HuH-7 (cell line): ENCODE results near the gene PPP2R1B.
A peak's percentile ranks its signal among the peaks of the same experiment; 100 is the strongest.
"Not testable (repeated sequence)": the region's sequence is repeated elsewhere in the genome, so short reads cannot be mapped to it uniquely, and the experiment has no call there.

Experiments used
- DNase-seq: peaks from one replicate; pipeline ENCODE4 v3.0.0; 2011; ENCODE audit warnings: low spot score

Gene PPP2R1B

DNA sequence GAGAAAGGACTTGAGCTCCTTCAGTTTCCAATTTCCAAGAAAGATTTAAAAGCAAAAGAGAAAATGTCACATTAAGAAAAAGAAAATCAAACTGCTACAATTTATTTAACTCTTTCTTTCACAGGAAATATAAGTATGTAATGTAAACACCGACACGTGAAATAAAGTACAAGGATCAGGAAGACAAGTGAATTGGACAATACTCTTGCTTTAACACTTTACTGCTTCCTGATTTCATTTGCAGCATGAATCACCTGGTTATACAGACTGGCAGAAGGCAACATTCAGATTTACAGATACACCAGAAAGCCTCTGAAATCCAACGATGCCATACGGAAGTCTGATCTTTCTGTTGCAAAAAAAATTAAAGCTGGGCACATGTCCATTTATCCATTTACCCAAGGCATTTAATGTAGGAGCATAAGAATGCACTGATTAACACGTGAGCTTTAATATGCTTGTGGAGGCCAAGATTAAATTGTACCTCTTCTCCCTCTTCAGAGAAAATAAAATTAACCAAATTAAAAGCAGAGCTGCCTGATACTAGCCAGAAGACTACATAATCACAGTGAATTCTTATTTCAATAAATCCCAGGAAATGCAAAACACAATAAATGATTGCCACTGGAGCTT lies 16.0 kb upstream of the PPP2R1B start:
- DNase-seq, result no peak

DNA sequence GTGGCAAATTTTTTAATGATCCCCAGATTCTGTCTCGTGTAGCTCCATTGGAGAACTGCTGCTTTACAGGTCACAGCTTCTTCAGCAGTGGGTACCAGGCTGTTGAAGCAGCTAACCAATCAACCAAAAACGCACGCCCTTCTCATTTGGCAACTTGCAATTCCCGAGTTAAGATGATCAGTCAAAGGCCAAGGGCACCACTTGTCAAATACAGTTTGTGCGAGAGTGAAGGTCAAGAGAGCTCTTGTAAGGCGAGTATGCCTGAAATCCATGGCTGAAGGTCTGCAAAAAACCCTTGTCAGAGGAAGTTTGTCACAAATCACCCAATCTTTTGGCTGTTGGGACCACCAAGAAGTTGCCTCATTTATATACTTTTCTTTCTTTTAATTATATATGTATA lies 12.9 kb upstream of the PPP2R1B start:
- DNase-seq, result no peak

DNA sequence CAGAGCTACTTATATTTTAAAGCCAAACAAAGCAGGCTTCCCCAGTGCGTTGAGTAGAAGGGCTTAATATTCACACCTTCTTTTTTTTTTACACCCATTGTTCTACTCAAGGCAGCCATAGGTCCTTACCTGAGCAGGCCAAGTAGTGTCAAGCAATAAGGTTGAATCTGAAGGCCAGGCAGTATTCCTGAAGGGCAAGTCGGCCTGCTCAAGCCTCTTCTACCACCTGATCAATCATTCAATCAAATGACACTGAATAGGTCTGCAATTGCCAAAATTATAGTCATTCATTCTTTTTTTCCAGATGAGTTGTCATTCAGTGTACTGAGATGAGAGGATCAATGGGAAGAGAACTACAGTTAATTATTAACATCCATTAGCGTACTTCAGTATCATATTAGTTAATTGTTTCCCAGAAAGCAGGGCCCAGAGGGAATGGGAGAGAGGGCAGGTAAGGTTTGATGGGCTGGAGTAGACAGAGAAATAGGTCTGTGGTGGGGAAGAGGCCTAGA lies 11.9 kb upstream of the PPP2R1B start:
- no peak for DNase-seq

DNA sequence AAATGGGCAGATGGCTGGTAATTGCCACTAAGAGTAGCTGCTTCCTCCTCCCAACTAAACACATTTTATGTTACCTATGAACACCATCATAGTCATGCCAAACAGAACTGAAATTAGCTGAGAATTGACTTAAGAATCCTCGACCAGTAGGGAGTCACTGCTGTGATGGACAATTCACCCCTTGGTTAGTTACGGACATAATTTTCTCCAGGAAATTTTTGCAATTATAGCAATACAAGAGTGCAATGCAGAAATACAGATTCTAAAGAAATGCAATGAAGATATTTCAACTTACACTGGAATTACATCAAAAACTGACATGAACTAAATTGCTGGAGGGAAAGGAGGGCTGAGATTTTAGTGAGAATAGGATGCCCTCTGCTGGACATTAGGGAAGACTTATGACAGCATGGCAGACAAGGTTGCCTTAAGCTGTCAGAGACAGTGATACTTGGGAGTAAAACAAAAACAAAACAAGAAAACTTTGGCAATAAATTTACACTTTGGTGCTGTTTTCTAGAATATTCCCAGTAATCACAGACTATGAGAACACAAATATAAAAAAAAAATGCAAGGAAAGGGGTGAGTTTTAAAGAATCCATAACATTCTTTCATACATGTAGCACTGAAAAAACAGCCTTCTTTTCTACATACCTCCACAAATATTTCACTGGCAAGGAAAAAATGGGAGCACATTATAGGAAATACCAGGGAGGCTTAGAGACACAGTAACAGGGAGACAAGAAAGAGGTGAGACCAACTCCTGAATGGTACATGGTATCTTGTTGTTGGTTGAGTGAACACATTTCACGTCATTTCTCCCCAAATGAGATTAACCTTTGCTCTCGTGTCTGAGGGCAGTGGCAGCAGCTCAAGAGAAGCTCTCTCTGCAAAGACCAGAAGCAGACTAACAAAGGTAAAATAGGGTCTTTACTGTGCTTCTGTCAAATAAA lies 11.2 kb upstream of the PPP2R1B start:
- peak; percentile 32 for DNase-seq

DNA sequence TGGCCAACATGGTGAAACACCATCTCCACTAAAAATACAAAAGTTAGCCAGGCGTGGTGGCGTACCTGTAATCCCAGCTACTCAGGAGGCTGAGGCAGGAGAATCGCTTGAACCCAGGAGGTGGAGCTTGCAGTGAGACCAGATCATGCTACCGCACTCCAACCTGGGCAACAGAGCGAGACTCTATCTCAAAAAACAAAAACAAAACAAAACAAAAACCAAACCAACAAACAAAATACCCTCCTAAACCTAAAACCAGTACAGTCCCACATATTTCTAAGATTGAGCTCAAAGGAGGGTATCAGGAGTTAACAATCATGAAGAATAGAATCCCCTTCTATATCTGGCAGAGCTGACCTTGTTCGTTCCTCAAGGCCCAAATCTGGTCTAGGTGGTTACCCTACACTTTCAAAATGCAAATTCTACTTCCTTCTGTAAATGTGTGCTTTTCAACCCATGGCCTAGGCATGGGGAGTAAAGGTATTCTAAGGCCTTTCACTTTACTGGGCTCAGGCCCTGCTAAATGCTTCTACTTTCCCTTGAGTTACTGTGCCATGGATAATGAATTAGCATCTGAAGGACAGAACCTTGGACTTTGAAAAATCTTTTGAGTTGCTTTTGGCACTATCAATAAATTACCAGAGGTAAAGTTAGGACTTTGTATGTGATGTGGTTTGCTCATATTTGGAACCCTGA lies 10.4 kb upstream of the PPP2R1B start:
- DNase-seq, result no peak

DNA sequence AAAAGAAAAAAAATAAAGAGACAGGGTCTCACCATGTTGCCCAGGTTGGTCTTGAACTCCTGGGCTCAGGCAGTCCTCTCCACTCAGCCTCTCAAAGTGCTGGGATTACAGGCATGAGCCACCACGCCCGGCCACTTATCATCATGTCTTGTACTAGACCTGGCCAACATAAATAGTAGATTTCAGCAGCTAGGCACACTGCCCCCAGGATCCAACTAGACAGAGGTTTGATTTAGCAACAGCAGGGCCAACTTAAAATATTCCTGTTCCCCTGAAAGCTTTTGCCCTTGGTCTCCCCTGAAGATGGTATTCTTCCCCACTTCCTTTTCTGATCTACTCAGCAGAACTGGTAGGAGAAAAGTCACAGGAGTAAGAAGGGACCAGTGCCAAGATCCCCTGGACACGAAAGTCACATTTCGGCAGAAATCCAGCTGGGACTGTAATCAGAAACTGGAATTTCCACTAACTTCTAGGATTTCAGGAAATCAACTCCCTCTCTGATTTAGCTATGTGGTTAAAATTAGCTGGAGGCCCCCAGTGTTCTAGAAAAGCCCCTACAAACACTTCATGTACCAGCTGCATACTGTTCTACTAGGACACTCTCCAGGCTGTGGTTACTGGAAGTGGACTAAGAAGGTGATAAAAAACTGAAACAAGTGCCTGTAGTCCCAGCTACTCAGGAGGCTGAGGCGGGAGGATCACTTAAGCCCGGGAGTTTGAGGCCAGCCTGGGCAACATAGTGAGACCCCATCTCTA lies 8.9 kb upstream of the PPP2R1B start:
- no peak for DNase-seq

DNA sequence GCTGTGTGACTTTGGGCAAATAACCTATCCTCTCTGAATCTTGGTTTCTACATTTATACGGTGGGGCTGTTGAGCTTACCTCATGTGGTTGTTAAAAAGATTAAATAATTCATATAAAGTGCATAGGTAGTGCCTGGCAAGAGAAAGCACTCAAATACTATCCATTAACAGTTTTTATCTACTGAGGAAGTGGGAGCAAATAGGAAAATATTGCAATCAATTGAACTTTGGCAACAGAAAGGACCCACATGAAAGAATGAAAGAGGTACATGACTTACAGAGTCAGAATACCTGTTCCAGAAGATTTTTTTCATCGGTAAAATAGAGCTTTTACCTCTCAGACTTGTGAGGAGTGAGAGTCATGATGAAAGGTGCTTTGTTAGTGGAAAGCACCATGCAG lies 6.3 kb upstream of the PPP2R1B start:
- DNase-seq, result no peak

DNA sequence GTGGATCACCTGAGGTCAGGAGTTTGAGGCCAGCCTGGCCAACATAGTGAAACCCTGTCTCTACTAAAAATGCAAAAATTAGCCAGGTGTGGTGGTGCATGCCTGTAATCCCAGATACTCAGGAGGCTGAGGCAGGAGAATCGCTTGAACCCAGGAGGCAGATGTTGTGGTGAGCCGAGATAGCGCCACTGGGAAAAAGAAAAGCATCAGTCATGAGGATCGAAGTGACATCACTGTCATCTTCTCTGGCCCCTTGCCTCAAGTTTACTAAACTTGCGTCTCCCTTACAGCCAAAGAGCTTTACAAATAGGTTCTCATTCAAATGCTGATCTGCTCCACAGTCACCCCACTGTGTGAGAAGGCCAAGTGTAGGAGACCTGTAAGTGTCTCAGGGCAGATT lies 5.0 kb upstream of the PPP2R1B start:
- not testable (repeated sequence) for DNase-seq

DNA sequence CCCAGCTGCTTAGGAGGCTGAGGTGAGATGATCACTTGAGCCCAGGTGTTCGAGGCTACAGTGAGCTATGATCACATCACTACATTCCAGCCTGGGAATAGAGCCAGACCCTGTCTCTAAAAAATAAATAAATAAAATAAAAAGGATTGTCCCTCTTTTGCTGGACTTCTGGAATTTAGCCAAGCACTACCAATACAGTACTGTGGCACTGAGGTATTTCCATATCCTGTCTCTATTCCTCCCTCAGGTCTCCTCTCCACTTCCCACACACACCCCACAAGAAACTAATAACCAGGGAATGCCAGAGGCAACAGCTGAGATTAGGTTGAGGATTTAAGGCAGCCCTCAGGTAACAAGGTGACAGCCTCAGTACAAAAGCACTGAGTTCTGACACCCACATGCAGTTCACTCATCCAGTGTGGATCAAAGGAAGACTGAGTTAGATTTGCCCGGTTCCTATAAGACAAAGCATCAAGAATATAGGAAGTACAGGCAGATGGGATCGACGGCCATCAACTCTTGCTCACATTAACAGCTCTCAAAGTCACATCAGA lies 4.5 kb upstream of the PPP2R1B start:
- DNase-seq, result no peak

DNA sequence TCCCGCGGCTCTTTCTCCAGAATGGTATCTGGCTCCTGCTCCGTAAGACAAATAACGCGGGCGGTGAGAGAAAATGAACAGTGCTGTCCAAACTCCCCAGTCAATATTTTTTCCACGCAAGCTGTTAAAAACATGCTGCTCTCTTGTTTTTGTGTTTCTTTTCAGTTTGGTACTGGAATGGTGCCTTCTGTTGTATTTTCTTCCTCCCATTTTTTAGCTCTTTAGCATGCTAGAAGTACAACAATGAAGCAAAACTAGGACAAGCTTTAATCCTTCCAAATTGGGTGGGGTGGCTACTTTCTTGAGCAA lies 599 bp upstream of the PPP2R1B start:
- DNase-seq, result no peak

DNA sequence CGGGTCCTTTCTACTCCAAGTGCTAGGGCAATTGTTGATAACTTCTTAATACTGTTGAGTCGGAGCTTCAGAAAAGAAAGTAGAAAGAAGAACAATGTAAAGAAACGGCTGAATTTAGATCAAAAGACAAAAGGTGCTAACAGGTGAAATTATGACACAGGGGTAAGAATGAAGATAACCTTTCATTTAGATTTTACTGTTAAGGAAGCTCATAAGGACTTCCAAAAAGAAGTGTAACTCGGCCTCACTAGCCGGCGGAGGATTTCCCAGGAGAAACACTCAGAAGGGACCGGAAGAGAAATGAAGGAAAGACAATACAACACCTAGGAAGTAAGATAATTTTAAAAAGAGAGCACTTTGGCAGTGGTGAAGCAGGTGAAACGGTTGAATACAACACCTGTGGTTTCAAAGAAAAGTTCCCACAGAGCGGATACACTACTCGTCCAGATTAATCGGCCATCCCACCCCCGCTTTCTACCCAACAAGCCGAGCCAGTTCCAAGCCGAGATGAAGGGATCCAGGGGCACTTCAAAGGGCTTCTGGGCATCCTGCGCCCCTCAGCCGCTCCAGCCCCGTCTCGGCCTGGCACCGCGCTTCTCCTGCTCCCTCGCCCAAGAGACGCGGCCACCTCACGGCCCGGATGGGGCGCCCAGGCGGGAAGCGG lies 737 bp downstream of the PPP2R1B start:
- DNase-seq, result no peak

DNA sequence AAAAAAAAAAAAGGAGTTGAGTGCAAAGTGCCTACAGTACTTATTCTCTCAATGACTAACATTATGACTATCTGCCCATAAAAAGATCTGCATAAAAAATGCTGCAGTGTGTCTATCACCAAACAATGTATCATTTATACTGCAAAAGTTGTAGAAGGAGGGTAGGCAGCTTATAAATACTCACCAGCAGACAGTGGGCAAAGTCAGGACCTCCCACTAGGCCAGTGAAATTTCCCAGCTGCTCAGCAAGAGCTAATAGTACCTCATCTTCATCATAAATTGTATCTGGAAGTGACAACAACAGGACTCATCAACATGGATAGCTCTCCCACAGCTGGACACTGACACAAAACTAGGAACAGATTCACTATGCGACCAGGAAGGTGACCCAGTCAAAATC lies 1.6 kb downstream of the PPP2R1B start:
- DNase-seq, result no peak

DNA sequence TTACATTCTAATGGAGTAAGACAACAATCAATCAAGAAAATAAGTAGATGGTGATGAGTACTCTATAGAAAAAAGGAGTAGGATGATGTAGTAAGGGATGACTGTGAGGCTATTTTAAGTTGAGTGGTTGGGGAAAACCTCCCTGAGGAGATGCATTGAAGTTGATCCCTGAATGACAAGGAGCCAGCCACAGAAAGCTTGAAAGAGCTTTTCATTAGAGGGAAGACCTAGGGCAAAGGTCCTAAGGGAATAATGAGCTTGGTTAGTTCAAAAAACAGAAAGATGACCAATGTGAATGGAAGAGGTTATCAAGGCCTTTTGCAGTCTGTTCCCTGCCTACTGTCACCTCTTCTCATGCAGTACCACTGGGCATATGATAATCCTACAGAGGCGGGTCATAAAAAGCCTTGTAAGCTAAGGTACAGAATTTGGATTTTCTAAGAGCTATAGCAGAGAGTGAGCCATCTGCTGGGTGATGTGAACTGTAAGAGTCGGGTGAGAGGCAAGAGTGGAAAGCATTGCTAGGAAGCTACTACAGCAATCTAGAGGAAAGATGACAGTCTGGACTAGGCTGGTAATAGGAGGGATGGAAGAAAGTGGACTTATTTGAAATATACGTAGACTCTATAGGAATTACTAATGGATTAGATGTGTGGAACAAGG lies 3.1 kb downstream of the PPP2R1B start:
- DNase-seq, result peak; percentile 20

DNA sequence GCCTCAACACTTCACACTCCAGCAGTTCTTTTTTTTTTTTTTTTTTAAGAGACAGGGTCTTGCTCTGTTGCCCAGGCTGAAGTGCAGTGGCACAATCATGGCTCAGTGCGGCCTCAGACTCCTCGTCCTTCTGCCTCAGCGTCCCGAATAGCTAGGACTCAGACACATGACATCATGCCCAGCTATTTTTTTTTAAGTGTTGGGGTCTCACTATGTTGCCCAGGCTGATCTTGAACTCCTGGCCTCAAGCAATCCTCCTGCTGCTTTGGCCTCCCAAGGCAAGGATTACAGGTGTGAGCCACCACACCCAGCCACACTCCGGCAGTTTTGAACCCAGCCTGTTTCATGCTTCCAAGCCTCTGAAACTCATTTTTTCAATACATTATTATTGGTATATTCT lies 3.7 kb downstream of the PPP2R1B start:
- no peak for DNase-seq

DNA sequence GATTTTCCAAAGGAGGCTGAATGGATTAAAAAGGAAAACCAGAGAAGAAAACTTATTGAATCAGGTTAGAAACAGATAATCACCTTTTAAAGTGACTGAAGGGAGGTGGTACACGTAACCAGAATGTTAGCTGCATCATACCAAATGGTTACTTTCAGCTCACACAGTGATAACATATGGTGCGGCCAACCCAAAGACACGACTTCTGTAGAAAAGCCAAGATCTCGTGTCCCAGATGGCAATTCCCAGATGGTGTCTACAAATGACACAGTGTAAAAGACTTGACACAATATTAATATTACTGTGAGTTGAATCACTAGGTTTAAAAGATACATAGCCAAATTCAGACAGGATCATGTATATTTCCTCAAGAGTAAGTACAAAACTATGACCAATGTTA lies 5.2 kb downstream of the PPP2R1B start:
- DNase-seq, result no peak

DNA sequence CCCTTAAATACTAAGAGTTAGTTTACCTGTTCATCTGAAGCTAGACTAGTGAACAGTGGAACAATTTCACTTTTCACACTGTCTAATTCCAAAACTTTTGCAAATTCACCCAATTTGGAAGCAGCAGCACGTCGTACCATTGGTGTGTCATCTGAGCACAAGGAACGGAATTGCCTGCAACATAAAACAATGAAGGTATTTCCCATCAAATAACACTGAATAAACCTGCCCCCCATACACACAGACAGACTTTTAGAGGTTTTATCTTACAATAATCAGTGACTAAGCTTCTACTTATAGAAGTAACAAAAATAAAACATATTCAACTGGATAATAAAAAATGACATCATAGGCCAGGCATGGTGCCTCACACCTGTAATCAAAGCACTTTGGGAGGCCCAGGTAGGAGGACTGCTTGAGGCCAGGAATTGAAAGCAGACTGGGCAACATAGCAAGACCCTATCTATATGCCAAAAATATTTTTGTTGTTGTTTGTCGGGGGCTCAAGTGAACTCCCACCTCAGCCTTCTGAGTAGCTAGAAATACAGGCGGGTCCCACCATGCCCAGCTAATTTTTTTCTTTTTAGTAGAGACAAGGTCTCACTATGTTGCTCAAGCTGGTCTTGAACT lies 6.3 kb downstream of the PPP2R1B start:
- no peak for DNase-seq

DNA sequence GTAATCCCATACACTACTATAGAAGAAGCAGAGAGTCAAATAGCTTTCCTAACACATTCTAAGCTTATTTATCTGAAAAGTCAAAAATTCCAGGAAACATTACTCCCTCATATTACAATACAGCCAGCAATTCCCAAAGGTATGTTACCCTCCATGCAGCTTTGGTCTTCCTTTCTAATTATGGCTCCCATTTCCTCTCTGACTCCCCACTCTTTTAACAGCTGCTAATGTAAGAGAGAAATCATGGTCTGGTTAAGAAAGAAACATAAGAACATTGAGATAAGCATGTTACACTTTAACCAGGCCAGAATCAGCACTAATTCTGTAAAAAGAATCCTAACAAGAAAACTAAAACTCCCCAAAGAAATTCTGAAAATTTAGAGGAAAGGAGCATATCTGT lies 6.8 kb downstream of the PPP2R1B start:
- no peak for DNase-seq

DNA sequence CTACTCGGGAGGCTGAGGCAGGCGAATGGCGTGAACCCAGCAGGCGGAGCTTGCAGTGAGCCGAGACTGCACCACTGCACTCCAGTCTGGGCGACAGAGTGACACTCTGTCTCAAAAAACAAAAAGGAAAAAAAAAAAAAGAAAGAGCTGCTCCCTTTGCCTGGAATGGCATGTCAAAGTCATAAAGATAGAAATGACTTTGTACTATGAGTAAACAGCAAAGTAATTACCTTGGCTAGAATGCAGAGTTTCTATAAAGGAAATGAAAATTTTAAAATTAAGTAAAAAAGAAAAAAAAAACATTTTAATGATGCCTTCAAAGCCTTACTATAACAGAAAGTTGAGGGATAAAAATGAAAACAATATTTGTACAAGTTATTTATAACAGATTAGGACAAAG lies 10.1 kb downstream of the PPP2R1B start:
- DNase-seq, result no peak

DNA sequence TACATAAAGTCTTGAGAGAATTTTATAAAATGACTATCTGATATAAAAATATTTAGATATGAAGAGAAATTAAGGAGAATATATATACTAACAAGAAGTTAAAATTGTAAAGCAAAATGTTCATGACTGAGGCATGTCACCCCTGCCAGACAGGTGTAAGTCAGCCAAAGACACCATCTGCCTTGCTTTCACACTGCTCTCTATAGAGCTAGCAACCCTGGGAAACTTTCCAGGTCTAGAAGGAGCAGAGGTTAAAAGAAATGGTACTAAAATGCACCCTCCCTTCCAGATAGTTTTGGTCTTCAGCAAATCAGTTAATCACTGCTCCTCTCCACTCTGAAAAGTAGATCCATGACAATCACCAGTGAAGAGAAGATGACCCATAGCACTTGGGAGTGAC lies 16.5 kb downstream of the PPP2R1B start:
- no peak for DNase-seq
